Astrocyte (in vitro differentiated cells and primary cell): ENCODE data around the gene LAMB1.
"Not testable (repeated sequence)": the region's sequence is repeated elsewhere in the genome, so short reads cannot be mapped to it uniquely, and the experiment has no call there.

Experiments
- EZH2 ChIP-seq: IDR thresholded peaks from 2 replicates; pipeline ENCODE4 v1.6.1; 2012; ENCODE audit warnings: mild to moderate bottlenecking, low read length, inconsistent platforms; ENCODE audit not compliant: insufficient read depth
- TF ChIP-seq, protein P1 (sequence below): IDR thresholded peaks from 2 replicates; pipeline ENCODE4 v1.5.1; 2011; ENCODE audit warnings: low read depth, mild to moderate bottlenecking, inconsistent platforms, low read length, moderate library complexity; ENCODE audit not compliant: insufficient read depth

DNA sequence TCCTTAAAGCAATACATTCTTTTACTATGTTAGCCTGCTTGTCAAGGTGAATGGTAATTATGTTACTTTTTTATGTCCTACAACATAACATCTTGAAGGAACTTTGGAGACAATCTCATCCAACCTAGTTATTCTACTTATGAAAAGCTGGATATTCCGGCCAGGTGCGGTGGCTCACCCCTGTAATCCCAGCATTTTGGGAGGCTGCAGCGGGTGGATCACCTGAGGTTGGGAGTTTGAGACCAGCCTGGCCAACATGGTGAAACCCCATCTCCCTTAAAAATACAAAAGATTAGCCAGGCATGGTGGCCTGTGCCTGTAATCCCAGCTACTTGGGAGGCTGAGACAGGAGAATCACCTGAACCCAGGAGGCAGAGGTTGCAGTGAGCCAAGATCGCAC, 46.0 kb downstream of the LAMB1 start:
- not testable (repeated sequence) for TF ChIP-seq EZH2
- TF ChIP-seq, protein P1, sequence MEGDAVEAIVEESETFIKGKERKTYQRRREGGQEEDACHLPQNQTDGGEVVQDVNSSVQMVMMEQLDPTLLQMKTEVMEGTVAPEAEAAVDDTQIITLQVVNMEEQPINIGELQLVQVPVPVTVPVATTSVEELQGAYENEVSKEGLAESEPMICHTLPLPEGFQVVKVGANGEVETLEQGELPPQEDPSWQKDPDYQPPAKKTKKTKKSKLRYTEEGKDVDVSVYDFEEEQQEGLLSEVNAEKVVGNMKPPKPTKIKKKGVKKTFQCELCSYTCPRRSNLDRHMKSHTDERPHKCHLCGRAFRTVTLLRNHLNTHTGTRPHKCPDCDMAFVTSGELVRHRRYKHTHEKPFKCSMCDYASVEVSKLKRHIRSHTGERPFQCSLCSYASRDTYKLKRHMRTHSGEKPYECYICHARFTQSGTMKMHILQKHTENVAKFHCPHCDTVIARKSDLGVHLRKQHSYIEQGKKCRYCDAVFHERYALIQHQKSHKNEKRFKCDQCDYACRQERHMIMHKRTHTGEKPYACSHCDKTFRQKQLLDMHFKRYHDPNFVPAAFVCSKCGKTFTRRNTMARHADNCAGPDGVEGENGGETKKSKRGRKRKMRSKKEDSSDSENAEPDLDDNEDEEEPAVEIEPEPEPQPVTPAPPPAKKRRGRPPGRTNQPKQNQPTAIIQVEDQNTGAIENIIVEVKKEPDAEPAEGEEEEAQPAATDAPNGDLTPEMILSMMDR: not testable (repeated sequence)
